ENCODE measurements around the gene PPP1R18. TPM values are rescaled to one million over a fixed set of nuclear protein-coding genes. Genes with fewer than 3 reads are reported as not detected.
"Not testable (repeated sequence)": the region's sequence is repeated elsewhere in the genome, so short reads cannot be mapped to it uniquely, and the experiment has no call there.

The PPP1R18 gene
- total and polyA plus RNA-seq, 8 donors = 9.0 to 40.3 (median 19.2) TPM

DNA sequence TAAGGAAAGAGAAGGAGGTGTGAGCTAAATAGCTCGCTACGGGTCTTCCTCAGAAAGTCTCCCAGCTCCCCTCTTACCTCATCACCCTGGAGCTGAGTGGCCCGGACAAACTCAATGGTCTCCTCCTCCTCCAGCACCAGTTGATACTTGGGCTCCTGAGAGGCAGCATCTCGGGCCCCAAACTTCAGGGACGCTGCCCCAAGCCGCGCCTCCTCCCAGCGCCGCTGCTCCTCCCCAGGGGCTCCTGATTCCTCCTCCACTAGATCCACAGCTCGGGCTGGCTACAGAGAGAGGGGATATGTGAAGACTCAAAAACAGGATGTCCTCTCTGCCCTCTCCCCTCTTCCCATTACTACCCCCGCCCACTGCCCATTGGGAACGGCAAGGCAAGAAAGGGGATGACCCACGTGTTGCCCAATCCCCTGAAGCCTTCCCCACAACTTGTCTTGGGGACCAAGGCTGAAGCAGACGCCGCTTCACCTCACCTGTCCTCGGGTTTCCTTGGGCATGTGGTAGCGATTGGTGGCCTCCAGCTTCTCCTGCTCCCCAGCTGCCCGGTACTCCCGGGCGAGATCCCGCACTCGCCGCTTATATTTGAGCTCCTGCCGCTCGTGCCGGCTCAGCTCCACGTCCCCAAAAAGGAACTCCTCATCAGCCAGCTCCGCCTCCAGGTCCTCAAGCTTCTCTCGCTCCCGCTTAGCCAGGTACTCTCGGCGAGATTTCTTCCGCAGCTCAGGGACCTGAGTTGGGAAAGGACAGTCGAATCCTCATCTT lies 21.3 kb downstream of the PPP1R18 start:
- Histone ChIP-seq H3K36me3 (peaks cover 73 to 100% (median 100%) of the 10 kb centered on the region in 4 donors), H3K9me3 (no peaks in the 10 kb centered on the region), H3K27ac (no peak overlapping the region), H3K4me1 (peaks cover 0 to 5% (median under 1%) of the 10 kb centered on the region in 4 donors), H3K27me3 (no peaks in the 10 kb centered on the region), H3K4me3 (no peak overlapping the region)
- intact Hi-C loops (cut with DNase I; ENCODE audit: low total_unique reads) = no loop called here
- WGBS, 5 donors = 92 to 95% (median 93%) methylated on average over 33 to 34 of the region's 34 CpGs
- no peak for DNase-seq
- no peak for TF ChIP-seq POLR2AphosphoS5 (IDR thresholded peaks at IDR 0.05)
- TF ChIP-seq, protein P1, sequence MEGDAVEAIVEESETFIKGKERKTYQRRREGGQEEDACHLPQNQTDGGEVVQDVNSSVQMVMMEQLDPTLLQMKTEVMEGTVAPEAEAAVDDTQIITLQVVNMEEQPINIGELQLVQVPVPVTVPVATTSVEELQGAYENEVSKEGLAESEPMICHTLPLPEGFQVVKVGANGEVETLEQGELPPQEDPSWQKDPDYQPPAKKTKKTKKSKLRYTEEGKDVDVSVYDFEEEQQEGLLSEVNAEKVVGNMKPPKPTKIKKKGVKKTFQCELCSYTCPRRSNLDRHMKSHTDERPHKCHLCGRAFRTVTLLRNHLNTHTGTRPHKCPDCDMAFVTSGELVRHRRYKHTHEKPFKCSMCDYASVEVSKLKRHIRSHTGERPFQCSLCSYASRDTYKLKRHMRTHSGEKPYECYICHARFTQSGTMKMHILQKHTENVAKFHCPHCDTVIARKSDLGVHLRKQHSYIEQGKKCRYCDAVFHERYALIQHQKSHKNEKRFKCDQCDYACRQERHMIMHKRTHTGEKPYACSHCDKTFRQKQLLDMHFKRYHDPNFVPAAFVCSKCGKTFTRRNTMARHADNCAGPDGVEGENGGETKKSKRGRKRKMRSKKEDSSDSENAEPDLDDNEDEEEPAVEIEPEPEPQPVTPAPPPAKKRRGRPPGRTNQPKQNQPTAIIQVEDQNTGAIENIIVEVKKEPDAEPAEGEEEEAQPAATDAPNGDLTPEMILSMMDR (IDR thresholded peaks at IDR 0.05) = no peak
- no peak for TF ChIP-seq POLR2A (IDR thresholded peaks at IDR 0.05)
- no peak for TF ChIP-seq EP300 (IDR thresholded peaks at IDR 0.05)

DNA sequence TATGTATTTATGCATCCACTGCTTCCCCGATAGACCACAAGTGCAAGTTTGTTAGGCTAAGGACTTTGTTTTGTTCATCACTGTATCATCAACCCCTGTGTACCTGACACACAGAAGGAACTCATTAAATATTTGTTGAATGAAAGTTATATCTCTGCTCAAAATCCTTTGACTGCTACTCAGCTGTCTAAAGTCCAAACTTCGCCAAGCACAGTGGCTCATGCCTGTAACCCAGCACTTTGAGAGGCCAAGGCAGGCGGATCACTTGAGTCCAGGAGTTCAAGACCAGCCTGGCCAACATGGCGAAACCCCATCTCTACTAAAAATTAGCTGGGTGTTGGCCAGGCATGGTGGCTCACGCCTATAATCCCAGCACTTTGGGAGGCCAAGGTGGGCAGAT lies 28.5 kb downstream of the PPP1R18 start:
- H3K9me3 ChIP-seq; DNase-seq; H3K4me1 ChIP-seq; intact Hi-C loops (cut with DNase I; ENCODE audit: low total_unique reads); H3K4me3 ChIP-seq; H3K27ac ChIP-seq; H3K27me3 ChIP-seq: not testable (repeated sequence)
- WGBS, 5 donors = 89 to 95% (median 94%) methylated on average over 5 of the region's 5 CpGs
- H3K36me3 ChIP-seq = peaks cover 88 to 100% (median 100%) of the 10 kb centered on the region in 4 donors

DNA sequence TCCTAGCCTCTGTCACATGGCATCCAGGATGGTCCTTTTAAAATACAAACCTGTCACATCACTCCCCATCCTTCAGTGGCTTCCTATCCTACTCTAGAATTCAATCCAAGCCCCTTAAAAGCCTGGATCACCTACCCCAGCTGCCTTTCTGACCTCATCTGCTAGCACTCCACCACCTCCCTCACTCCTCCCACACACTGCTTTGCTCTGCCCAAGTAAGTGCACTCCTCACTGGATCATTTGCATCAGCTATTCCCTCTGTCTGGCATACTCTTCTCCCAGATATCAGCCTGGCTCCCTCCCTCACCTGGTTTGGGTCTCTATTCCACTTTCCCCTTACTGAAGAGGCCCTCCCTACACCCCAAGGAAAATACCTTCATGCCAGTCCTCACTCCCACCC lies 29.0 kb downstream of the PPP1R18 start:
- H3K27ac ChIP-seq = no peak overlapping the region
- no peak for TF ChIP-seq EP300 (IDR thresholded peaks at IDR 0.05)
- no peak for TF ChIP-seq POLR2A (IDR thresholded peaks at IDR 0.05)
- TF ChIP-seq, protein P1 (IDR thresholded peaks at IDR 0.05) = no peak
- TF ChIP-seq POLR2AphosphoS5 (IDR thresholded peaks at IDR 0.05) = no peak
- H3K36me3 ChIP-seq = peaks cover 88 to 100% (median 100%) of the 10 kb centered on the region in 4 donors
- intact Hi-C loops (cut with DNase I; ENCODE audit: low total_unique reads) = no loop called here
- no peak overlapping the region for H3K4me3 ChIP-seq
- DNase-seq = no peak
- H3K9me3 ChIP-seq = no peaks in the 10 kb centered on the region
- H3K4me1 ChIP-seq = no peaks in the 10 kb centered on the region
- H3K27me3 ChIP-seq = no peaks in the 10 kb centered on the region

DNA sequence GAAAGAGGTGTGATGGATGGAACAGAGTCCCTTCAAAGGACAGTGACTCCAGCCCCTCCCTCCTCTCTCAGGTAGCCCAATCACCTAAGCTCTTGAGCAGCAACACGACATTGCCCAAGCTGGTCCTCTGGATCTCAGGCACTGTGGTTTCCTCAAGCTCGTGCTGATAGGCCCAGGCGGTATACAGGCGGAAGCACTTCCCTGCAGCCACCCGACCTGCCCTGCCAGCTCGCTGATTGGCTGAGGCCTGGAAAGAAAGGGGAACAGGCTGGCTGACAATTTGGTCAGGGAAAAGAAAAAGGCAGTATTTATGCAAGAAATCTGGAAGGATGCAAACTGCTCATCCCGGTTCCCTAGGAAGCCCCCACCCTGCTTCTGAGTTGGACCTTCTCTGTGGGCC lies 29.9 kb downstream of the PPP1R18 start:
- no peak for DNase-seq
- peaks cover 88 to 100% (median 100%) of the 10 kb centered on the region in 4 donors for H3K36me3 ChIP-seq
- 64 to 82% (median 74%) methylated on average over 7 of the region's 7 CpGs for WGBS, 5 donors

More for the DNA sequence above, 29.9 kb downstream of the PPP1R18 start:
- intact Hi-C loops (cut with DNase I; ENCODE audit: low total_unique reads) = no loop called here
- Histone ChIP-seq H3K27ac (no peak overlapping the region), H3K9me3 (no peaks in the 10 kb centered on the region), H3K4me3 (no peak overlapping the region), H3K27me3 (no peaks in the 10 kb centered on the region), H3K4me1 (no peaks in the 10 kb centered on the region)
- TF ChIP-seq, protein P1 (IDR thresholded peaks at IDR 0.05) = no peak
- TF ChIP-seq POLR2A (IDR thresholded peaks at IDR 0.05) (no peak), POLR2AphosphoS5 (IDR thresholded peaks at IDR 0.05) (no peak), EP300 (IDR thresholded peaks at IDR 0.05) (no peak)

All from stomach (tissue), 9 donors.